DND-41 (cell line): ENCODE results near the gene KCNRG.
"Not testable (repeated sequence)": the region's sequence is repeated elsewhere in the genome, so short reads cannot be mapped to it uniquely, and the experiment has no call there.

ENCODE experiments used
- CTCF ChIP-seq: IDR thresholded peaks from 2 replicates; pipeline ENCODE4 v1.5.1; 2012; ENCODE audit warnings: borderline replicate concordance, low read length, moderate library complexity, mild to moderate bottlenecking; ENCODE audit not compliant: poor library complexity, severe bottlenecking; ENCODE audit errors: extremely low read depth
- EZH2 ChIP-seq: IDR thresholded peaks from 3 replicates; pipeline ENCODE4 v1.6.1; 2012; ENCODE audit warnings: borderline replicate concordance, low read depth, mild to moderate bottlenecking, moderate library complexity, low read length, inconsistent platforms; ENCODE audit not compliant: severe bottlenecking

GRCh38 chr13:49990612-49991011, 24.6 kb upstream of the KCNRG start:
- not testable (repeated sequence) for TF ChIP-seq CTCF, EZH2
